ENCODE data around the gene ARID1B. TPM values are rescaled to one million over a fixed set of nuclear protein-coding genes. Genes with fewer than 3 reads are reported as not detected.

The ARID1B gene
- total and polyA plus RNA-seq, 10 of the 15 experiments (the other 5 are each of a cell fraction or from before 2014, with no cell fraction given), result 24.7 to 133 (median 54.6) TPM

DNA sequence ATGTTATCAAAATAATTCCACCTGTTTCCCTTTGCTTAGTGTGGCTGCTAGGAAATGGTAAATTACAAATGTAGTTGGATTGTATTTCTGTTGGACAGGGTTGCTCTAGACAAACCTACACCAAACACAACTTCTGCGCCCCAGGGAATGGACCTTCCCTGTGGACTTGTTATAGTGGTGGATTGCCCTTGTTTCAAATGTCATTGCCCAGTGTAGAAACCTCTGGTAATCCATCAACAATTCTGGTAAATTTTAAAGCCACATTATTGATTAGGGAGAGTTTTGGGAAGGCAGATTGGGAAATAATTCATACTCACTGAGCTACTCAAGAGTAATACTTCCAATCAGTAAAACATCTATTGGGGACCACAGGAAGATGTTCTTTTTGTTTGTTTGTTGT lies 239.8 kb downstream of the ARID1B start (continued):
- TF ChIP-seq BCL3 (IDR thresholded peaks at IDR 0.05; ENCODE audit: borderline replicate concordance, insufficient read depth, low read depth, low read length, poor library complexity, severe bottlenecking) (no peak), NR2C2 (IDR thresholded peaks at IDR 0.05; ENCODE audit: borderline replicate concordance, control insufficient read depth, insufficient read length, low read depth) (no peak), LARP7 (IDR thresholded peaks at IDR 0.05) (no peak)

DNA sequence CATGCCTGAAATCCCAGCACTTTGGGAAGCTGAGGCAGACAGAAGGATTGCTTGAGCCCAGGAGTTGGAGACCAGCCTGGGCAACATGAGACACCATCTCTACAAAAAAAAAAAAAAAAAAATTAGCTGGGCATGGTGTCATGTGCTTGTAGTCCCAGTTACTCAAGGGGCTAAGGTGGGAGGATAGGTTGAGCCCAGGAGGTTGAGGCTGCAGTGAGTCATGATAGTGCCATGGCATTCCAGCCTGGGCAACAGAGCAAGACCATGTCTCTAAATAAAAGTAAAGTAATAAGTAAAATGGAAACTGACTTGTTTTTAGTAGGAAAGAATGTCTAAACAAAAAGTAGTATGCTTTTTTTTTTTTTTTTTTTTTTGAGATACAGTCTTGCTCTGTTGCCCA lies 240.7 kb downstream of the ARID1B start:
- ChIA-PET CTCF (interaction anchor here (0.8 to 2.0 kb wide), 4 partner anchors 30 to 67 kb away, joined by 3 to 5 read pairs (median 3); no protein-coding TSS in a partner anchor), SMC1A (ENCODE audit: uncharacterized antibody, unreplicated experiment) (interaction anchor here (1.1 to 1.9 kb wide), 7 partner anchors 10 to 320 kb away, joined by 3 to 5 read pairs (median 3); no protein-coding TSS in a partner anchor), POLR2A (interaction anchor here (0.6 to 1.5 kb wide), 8 partner anchors 36 to 1664 kb away, joined by 3 to 7 read pairs (median 3); no protein-coding TSS in a partner anchor), RAD21 (ENCODE audit: unreplicated experiment) (interaction anchor here (0.6 to 2.4 kb wide), 5 partner anchors 30 to 795 kb away, joined by 3 to 10 read pairs (median 3); no protein-coding TSS in a partner anchor)
- no TSS peak for BruUV-seq (replicated peaks)
- in situ Hi-C loops (cut with MboI) (no loop called here), intact Hi-C loops (cut with micrococcal nuclease; ENCODE audit: unreplicated experiment) (no loop called here)
- no peak for ATAC-seq
- Histone ChIP-seq H3K36me3 (ENCODE audit: control insufficient read depth in 2 of 2, insufficient read depth in 2 of 2, low read length in 1 of 2) (no peaks in the 10 kb centered on the region; a peak in 1 of 4 replicates), H4K20me1 (ENCODE audit: control insufficient read depth, insufficient read depth) (no peaks in the 10 kb centered on the region), H3K4me2 (ENCODE audit: control insufficient read depth, insufficient read depth) (peak overlapping the region; percentile 59), H3K27ac (ENCODE audit: control insufficient read depth, insufficient read depth) (peak overlapping the region; percentile 44; the same call in 1 of the 2 replicates), H3K79me2 (ENCODE audit: control insufficient read depth, insufficient read depth, low read length) (peaks cover 94% of the 10 kb centered on the region), H3K9ac (ENCODE audit: control insufficient read depth, insufficient read depth, low read length) (no peak overlapping the region), H2AFZ (ENCODE audit: control insufficient read depth, low read depth, low read length) (no peak overlapping the region), H3K27me3 (replicated peaks in 1 of 2; ENCODE audit: control insufficient read depth in 2 of 2, insufficient read depth in 2 of 2, low read length in 1 of 2) (no peaks in the 10 kb centered on the region), H3K4me3 (no peak overlapping the region), H3K4me1 (ENCODE audit: control insufficient read depth, insufficient read depth, low read length) (peaks cover 38% of the 10 kb centered on the region), H3K9me3 (replicated peaks; ENCODE audit: control insufficient read depth, insufficient read depth, low read length) (no peaks in the 10 kb centered on the region)
- DNase-seq (ENCODE audit: low read depth, low spot score), result no peak
- FAIRE-seq, result no peak
- TF ChIP-seq ZBTB11 (CRISPR knock-in tag; IDR thresholded peaks at IDR 0.05) (no peak), REST (IDR thresholded peaks at IDR 0.05; ENCODE audit: low read depth, low read length) (no peak), CBFB (IDR thresholded peaks at IDR 0.05; ENCODE audit: low read depth) (no peak), WRNIP1 (IDR thresholded peaks at IDR 0.05; ENCODE audit: borderline replicate concordance, low read depth, low read length) (no peak), JUND (IDR thresholded peaks at IDR 0.05; ENCODE audit: low read depth, low read length) (no peak), LARP7 (IDR thresholded peaks at IDR 0.05) (no peak), HCFC1 (IDR thresholded peaks at IDR 0.05; ENCODE audit: low read length) (no peak), MEF2A (IDR thresholded peaks at IDR 0.05; ENCODE audit: insufficient read depth, low read depth, low read length) (no peak), CBX3 (IDR thresholded peaks at IDR 0.05; ENCODE audit: borderline replicate concordance, low read depth) (no peak)

Data from GM12878 (cell line).